Testis (tissue), 2 donors: ENCODE results near the gene GPR4.
"Not testable (repeated sequence)": the region's sequence is repeated elsewhere in the genome, so short reads cannot be mapped to it uniquely, and the experiment has no call there.

Source experiments
- CTCF ChIP-seq, 3 experiments: fragments of 450-650 bp in 2 of 3; fragments of 200-600 bp in 1 of 3; sonication (generic) in 1 of 3; IDR thresholded peaks; one replicate each; pipeline ENCODE4 v1.5.1; 2016 to 2019; ENCODE audit warnings: antibody characterized with exemption in 3 of 3, mild to moderate bottlenecking in 2 of 3, moderate library complexity in 1 of 3
- POLR2A ChIP-seq: fragments of 450-650 bp; IDR thresholded peaks from one replicate; pipeline ENCODE4 v1.6.1; 2017; ENCODE audit warnings: antibody characterized with exemption, mild to moderate bottlenecking, moderate library complexity

GRCh38 chr19:45628219-45628618 lies 26.2 kb upstream of the GPR4 start:
- not testable (repeated sequence) for TF ChIP-seq CTCF (IDR thresholded peaks at IDR 0.05); POLR2A
